ENCODE measurements around the gene ALPL. TPM values are rescaled to one million over a fixed set of nuclear protein-coding genes. Genes with fewer than 3 reads are reported as not detected.

The ALPL gene
- total RNA-seq, 1 donor from 2014 or later, result 16.7 TPM

DNA sequence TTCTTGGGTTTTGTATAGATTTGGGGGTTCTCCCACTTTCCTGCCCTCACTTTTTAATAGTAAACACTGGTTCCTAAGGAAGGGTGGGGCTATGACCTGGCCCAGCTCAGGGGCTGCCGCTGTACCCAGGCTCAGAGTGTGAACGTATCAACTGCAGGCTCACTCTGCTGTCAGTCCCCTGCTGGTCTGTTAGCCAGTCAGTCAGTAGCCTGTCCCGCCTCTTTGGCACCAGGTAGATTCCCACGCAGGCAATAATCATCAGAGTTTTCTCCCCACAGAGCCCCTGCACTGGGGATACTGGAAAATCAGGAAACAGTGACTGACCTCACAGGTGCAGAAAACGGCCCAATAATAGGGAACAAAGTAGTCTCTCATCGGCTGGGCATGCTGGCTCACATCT lies 15.0 kb upstream of the ALPL start:
- no peaks in the 10 kb centered on the region for H3K4me1 Mint-ChIP-seq
- TF ChIP-seq, protein P1, sequence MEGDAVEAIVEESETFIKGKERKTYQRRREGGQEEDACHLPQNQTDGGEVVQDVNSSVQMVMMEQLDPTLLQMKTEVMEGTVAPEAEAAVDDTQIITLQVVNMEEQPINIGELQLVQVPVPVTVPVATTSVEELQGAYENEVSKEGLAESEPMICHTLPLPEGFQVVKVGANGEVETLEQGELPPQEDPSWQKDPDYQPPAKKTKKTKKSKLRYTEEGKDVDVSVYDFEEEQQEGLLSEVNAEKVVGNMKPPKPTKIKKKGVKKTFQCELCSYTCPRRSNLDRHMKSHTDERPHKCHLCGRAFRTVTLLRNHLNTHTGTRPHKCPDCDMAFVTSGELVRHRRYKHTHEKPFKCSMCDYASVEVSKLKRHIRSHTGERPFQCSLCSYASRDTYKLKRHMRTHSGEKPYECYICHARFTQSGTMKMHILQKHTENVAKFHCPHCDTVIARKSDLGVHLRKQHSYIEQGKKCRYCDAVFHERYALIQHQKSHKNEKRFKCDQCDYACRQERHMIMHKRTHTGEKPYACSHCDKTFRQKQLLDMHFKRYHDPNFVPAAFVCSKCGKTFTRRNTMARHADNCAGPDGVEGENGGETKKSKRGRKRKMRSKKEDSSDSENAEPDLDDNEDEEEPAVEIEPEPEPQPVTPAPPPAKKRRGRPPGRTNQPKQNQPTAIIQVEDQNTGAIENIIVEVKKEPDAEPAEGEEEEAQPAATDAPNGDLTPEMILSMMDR (conservative IDR thresholded peaks at IDR 0.05), result no peak
- DNase-seq (ENCODE audit: low read depth, low spot score), result no peak
- no peak overlapping the region for H3K27ac Mint-ChIP-seq (ENCODE audit: unreplicated experiment)
- H3K27me3 Mint-ChIP-seq (ENCODE audit: low read depth), result peaks cover 6% of the 10 kb centered on the region
- no peaks in the 10 kb centered on the region for H3K9me3 Mint-ChIP-seq
- H3K36me3 Mint-ChIP-seq (ENCODE audit: low read depth), result no peaks in the 10 kb centered on the region
- H3K4me3 Mint-ChIP-seq, result no peak overlapping the region

DNA sequence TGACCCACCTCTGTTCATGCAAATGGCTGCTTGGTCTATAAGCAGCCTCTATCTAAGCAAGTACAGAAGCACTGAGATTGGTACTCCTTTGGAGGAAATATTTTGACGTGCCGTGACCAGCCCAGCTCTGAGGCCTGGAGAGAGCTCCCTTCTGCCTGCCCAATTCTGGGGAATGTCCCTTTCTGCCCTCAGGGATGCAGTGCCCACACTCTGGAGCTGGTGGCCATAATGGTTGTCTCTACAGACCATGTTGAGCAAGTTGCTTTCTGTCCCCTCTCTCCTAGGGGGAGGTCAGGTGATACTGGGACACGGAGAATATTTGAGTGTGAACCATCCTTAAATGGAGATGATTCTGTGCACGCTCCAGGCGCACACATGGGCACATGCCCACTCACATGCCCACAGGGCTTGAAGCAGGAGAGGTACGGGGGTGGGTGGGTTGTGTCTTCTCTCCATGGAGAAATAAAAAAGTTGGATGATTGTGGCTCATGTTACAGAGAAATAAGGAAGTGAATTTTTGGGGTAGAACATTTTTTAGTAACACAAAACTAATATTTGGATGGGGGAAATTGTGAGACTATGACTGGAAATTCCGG lies 13.9 kb upstream of the ALPL start:
- Mint-ChIP-seq H3K27ac (ENCODE audit: unreplicated experiment) (no peak overlapping the region), H3K4me3 (no peak overlapping the region), H3K9me3 (no peaks in the 10 kb centered on the region), H3K4me1 (no peaks in the 10 kb centered on the region), H3K36me3 (ENCODE audit: low read depth) (no peaks in the 10 kb centered on the region), H3K27me3 (ENCODE audit: low read depth) (peaks cover 6% of the 10 kb centered on the region)
- no peak for DNase-seq (ENCODE audit: low read depth, low spot score)
- TF ChIP-seq, protein P1 (conservative IDR thresholded peaks at IDR 0.05), result no peak

DNA sequence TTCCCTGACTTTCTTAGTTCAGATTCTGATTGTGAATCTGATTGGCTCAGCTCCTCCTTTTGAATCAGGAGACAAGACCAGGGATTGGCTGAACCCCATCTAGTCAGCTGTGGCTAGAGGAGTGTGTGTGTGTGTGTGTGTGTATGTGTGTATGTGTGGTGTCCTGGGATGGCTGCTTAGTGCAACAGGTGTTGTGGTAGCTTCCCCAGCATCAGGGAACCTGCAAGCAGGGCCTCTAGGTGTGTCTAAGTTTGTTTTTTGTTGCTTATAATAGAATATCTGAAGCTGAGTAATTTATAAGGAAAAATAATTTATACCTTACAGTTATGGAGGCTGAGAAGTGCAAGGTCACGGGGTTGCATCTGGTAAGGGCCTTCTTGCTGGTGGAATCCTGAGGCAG lies 13.2 kb upstream of the ALPL start:
- H3K9me3 Mint-ChIP-seq, result no peaks in the 10 kb centered on the region
- TF ChIP-seq, protein P1 (conservative IDR thresholded peaks at IDR 0.05), result no peak
- no peak overlapping the region for H3K4me3 Mint-ChIP-seq
- no peaks in the 10 kb centered on the region for H3K36me3 Mint-ChIP-seq (ENCODE audit: low read depth)
- no peak for DNase-seq (ENCODE audit: low read depth, low spot score)
- H3K4me1 Mint-ChIP-seq, result no peaks in the 10 kb centered on the region
- H3K27me3 Mint-ChIP-seq (ENCODE audit: low read depth), result peaks cover 6% of the 10 kb centered on the region
- no peak overlapping the region for H3K27ac Mint-ChIP-seq (ENCODE audit: unreplicated experiment)

DNA sequence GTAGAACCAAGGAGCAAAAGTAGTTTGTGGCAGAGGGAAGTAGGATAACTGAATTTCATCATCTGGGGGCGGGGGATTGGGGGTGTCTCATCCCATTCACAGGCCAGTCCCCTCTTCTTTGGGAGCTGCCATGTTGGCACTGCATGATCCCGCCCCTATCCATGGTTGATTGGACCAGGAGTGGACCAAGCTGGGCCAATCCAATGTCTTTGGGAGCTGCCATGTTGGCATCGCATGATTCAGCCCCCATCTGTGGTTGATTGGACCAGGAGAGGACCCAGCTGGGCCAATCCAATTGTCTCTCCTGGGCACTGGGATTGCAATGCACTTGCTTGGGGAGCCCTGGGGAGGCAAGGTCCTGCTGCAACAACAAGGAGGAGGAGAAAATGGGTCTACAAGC lies 12.3 kb upstream of the ALPL start:
- no peak overlapping the region for H3K4me3 Mint-ChIP-seq
- no peaks in the 10 kb centered on the region for H3K36me3 Mint-ChIP-seq (ENCODE audit: low read depth)
- H3K27ac Mint-ChIP-seq (ENCODE audit: unreplicated experiment), result no peak overlapping the region
- TF ChIP-seq, protein P1 (conservative IDR thresholded peaks at IDR 0.05), result no peak
- DNase-seq (ENCODE audit: low read depth, low spot score), result no peak
- no peaks in the 10 kb centered on the region for H3K4me1 Mint-ChIP-seq
- peaks cover 6% of the 10 kb centered on the region for H3K27me3 Mint-ChIP-seq (ENCODE audit: low read depth)
- no peaks in the 10 kb centered on the region for H3K9me3 Mint-ChIP-seq

DNA sequence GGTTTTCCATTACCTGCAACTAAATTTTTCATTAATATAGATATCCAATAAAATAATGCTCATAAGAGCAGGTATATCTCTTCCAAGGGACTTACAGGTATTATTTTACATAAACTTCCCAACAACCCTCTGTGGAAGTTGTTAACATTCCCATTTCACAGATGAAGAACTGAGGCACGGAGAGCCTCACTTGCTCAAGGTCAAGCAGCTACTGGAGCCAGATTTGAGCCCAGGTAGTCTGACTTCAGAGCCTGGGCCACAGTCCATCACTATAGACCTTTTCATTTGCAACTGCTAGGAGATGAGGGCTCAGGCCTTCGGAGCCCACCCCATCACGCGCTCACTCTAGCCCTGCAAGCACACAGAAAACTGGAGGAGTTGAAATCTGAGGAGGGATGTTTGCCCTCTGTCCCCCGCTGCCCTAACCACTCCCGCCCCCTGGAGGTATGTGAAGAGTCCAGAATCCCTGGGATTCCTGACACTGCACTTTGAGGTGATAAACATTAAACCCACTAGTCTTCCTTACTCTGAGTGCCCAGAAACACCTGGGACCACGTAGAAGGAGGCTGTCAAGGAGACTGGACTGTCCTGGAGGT lies 11.7 kb upstream of the ALPL start:
- Mint-ChIP-seq H3K9me3 (no peaks in the 10 kb centered on the region), H3K27me3 (ENCODE audit: low read depth) (peaks cover 3% of the 10 kb centered on the region), H3K27ac (ENCODE audit: unreplicated experiment) (no peak overlapping the region), H3K36me3 (ENCODE audit: low read depth) (no peaks in the 10 kb centered on the region), H3K4me3 (no peak overlapping the region), H3K4me1 (no peaks in the 10 kb centered on the region)
- TF ChIP-seq, protein P1 (conservative IDR thresholded peaks at IDR 0.05), result no peak
- no peak for DNase-seq (ENCODE audit: low read depth, low spot score)
